NCI-H1417 (cell line): ENCODE data around the gene ROPN1B.
"Not testable (repeated sequence)": the region's sequence is repeated elsewhere in the genome, so short reads cannot be mapped to it uniquely, and the experiment has no call there.

Experiments
- DNase-seq, 3 experiments: peaks; one replicate each; lab custom pipeline; 2025; lab: John Stamatoyannopoulos, UW

Gene ROPN1B

DNA sequence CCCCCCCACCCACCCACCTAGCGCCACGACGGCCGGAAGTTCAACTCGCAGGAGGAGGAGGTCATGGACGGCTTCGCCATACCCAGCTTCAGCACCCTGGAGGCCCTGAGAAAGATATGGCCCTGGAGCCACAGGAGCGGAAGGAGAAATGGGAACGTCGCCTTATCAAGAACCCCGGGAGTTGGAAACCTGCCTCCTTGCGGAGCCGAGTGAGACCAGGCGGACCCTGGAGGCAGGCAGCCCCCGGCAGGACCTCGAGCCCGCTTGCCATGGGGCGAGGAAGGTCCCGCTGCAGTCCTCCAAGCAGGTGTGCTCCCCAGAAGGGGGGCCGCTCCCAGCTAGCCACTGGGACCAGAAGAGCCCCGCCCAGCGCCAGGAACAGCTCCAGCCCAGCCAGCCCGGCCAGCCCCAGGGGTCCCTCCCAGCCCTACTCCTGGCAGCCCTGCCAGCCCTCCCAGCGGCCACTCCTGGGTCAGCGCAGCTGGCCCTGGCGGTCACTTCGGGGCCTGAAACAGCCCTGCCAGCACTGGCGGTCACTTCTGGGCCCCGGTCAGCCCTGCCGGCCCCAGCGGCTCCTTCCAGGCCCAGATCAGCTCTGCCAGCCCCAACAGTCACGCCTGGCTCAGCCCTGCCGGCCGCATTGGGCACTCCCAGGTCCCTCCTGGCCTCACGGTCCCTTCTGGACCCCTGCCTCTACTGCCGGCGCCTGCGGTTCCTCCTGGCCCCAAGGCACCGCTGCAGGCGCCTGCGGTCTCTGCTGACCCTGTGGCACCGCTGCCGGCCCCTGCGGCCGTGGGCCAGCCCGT lies 10.3 kb upstream of the ROPN1B start:
- no peak for DNase-seq

GRCh38 chr3:125959317-125960065 lies 9.5 kb upstream of the ROPN1B start:
- DNase-seq = no peak

- DNase-seq = no peak
Measured at GRCh38 chr3:125960066-125960424, 8.9 kb upstream of the ROPN1B start.

GRCh38 chr3:125960456-125961288 lies 8.3 kb upstream of the ROPN1B start:
- no peak for DNase-seq

GRCh38 chr3:125961289-125961589 lies 7.7 kb upstream of the ROPN1B start:
- DNase-seq = no peak

GRCh38 chr3:125963834-125964233 lies 5.1 kb upstream of the ROPN1B start:
- DNase-seq = not testable (repeated sequence)

DNA sequence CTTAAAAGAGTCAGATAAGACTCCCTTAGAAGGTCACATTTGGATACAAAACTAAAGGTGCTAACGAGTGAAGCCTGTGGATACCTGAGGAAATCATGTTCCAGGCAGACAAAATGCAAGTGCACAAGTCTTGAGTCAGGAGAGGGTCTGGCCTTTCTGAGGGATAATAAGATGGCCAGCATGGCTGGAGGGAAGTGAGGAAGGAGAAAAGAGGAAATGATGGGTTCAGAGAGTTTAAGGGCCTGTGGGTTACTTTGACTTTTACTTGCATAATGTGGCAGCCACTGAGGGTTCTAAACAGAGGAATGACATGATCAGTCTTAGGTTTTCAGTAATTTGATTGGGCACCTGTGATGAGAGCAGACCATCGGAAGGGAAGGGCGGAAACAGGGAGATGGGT lies 3.5 kb upstream of the ROPN1B start:
- no peak for DNase-seq

GRCh38 chr3:125967156-125967555 lies 1.8 kb upstream of the ROPN1B start:
- DNase-seq = peak; percentile 6 to 92 (median 69)

DNA sequence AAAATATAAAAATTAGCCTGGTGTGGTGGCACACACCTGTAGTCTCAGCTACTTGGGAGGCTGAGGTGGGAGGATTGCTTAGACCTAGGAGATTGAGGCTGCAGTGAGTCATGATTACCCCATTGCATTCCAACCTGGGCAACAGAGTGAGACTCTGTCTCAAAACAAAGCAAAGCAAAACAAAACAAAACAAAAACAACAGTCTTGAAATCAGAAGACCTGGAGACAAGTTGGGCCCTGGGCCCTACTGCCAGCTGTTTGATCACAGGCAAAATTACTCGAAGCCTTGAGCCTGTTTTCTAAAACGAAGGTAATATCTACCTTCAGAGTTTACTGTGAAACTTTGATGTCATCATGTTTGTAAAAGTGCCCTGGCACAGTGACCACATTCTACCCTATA lies 857 bp upstream of the ROPN1B start:
- not testable (repeated sequence) for DNase-seq

- peak; percentile 3 to 78 (median 64) for DNase-seq
Measured at GRCh38 chr3:125971997-125972944, 3.3 kb downstream of the ROPN1B start.

DNA sequence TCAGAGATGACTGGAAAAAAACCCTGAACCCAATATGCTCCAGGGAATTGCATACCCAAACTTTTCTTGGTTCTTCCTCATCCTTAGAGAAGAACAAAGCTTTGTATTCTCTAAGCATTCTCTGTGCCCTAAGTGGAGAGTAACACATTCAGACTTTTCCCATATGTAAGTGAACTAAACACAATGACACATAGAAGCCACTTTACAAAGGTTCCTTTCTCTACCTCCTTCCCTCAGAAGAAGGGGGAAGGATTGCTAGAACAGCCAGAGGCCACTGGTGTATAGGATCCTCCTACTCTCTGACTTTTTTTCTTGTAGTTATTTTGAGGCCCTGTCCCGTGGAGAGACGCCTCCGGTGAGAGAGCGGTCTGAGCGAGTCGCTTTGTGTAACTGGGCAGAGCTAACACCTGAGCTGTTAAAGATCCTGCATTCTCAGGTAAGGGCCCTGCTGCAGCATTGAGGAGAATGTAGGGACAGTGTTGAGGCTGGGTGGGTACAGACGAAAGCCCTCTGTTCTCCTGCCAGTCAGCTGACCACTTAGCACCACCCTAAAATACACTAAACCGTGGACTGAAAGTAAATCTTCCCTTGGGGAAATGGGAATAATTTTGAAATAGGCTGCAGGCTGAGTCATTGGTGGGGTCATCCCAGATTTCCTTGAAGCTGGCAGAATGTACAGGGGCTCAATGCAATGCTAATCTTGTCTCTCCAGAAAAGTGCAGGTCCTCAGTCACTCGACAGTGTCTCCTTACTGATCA lies 6.4 kb downstream of the ROPN1B start:
- DNase-seq = not testable (repeated sequence)

GRCh38 chr3:125976003-125976390 lies 7.0 kb downstream of the ROPN1B start:
- not testable (repeated sequence) for DNase-seq

DNA sequence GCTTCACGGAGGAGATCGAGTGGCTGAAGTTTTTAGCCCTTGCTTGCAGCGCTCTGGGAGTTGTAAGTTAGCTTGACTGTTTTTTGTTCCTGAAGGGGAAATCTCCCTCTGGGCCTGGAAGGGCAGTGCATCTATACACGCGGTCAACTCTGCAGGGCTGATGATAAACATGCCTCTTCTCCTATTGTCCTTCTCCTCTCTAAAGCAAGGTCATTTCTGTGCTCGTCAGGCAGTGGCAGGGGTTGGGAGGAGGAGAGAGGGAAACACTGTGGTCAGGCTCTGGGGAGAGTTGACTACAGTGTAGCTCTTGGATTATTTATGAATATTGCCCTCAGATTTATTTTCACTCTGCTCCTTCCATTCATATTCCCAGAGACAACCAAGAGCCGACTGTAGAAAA lies 8.1 kb downstream of the ROPN1B start:
- not testable (repeated sequence) for DNase-seq

- DNase-seq = not testable (repeated sequence)
Measured at GRCh38 chr3:125984951-125985350, 16.0 kb downstream of the ROPN1B start.

GRCh38 chr3:125990253-125990970 lies 21.4 kb downstream of the ROPN1B start:
- DNase-seq = peak in 2 of 3 experiments; percentile 60 to 77

GRCh38 chr3:125996751-125997150 lies 27.8 kb downstream of the ROPN1B start:
- DNase-seq = not testable (repeated sequence)

GRCh38 chr3:126002189-126002588 lies 33.2 kb downstream of the ROPN1B start:
- no peak for DNase-seq

- no peak for DNase-seq
Measured at GRCh38 chr3:126003447-126004190, 34.6 kb downstream of the ROPN1B start.

GRCh38 chr3:126004217-126004616 lies 35.2 kb downstream of the ROPN1B start:
- no peak for DNase-seq
